ENCODE data around the gene NFE2.
A peak's percentile ranks its signal among the peaks of the same experiment; 100 is the strongest.

NFE2 gene

GRCh38 chr12:54304187-54304810 lies 3.5 kb upstream of the NFE2 start:
- no peak for TF ChIP-seq CTCF (IDR thresholded peaks at IDR 0.05)
- peak; percentile 81 for DNase-seq (ENCODE audit: low spot score)
- Histone ChIP-seq H3K27ac (no peak overlapping the region), H3K4me3 (peak overlapping the region; percentile 45)

GRCh38 chr12:54303640-54304039 lies 2.8 kb upstream of the NFE2 start:
- H3K4me3 ChIP-seq, result no peak overlapping the region
- no peak for DNase-seq (ENCODE audit: low spot score)
- no peak for TF ChIP-seq CTCF (IDR thresholded peaks at IDR 0.05)
- H3K27ac ChIP-seq, result no peak overlapping the region

- H3K27ac ChIP-seq, result no peak overlapping the region
- no peak for DNase-seq (ENCODE audit: low spot score)
- no peak overlapping the region for H3K4me3 ChIP-seq
- TF ChIP-seq CTCF (IDR thresholded peaks at IDR 0.05), result no peak
These were observed 723 bp upstream of the NFE2 start for GRCh38 chr12:54301428-54302048.

- H3K27ac ChIP-seq, result no peak overlapping the region
- no peak for DNase-seq (ENCODE audit: low spot score)
- TF ChIP-seq CTCF (IDR thresholded peaks at IDR 0.05), result no peak
- peak overlapping the region; percentile 59 for H3K4me3 ChIP-seq
These were observed 537 bp downstream of the NFE2 start for GRCh38 chr12:54300225-54300731.

- Histone ChIP-seq H3K27ac (no peak overlapping the region), H3K4me3 (no peak overlapping the region)
- TF ChIP-seq CTCF (IDR thresholded peaks at IDR 0.05), result no peak
- no peak for DNase-seq (ENCODE audit: low spot score)
These were observed 1.1 kb downstream of the NFE2 start for GRCh38 chr12:54299515-54300224.

- H3K4me3 ChIP-seq, result no peak overlapping the region
- H3K27ac ChIP-seq, result no peak overlapping the region
- DNase-seq (ENCODE audit: low spot score), result no peak
- TF ChIP-seq CTCF (IDR thresholded peaks at IDR 0.05), result no peak
These were observed 1.9 kb downstream of the NFE2 start for GRCh38 chr12:54298904-54299303.
